Activated CD8-positive, alpha-beta memory T cell treated with anti-CD3 and anti-CD28 coated beads, Interleukin-2, amount 50 U/mL, for 24 hours (primary cell): ENCODE measurements around the gene DSCAM.

Experiments used
- DNase-seq: peaks from one replicate; pipeline ENCODE4 v3.0.0-alpha.2; 2020; ENCODE audit errors: extremely low read depth

Gene DSCAM

GRCh38 chr21:40179166-40179565 lies 667.8 kb downstream of the DSCAM start:
- no peak for DNase-seq

- no peak for DNase-seq
These were observed 668.2 kb downstream of the DSCAM start for GRCh38 chr21:40178726-40179125.

- no peak for DNase-seq
These were observed 669.0 kb downstream of the DSCAM start for GRCh38 chr21:40177979-40178378.

- no peak for DNase-seq
These were observed 670.2 kb downstream of the DSCAM start for GRCh38 chr21:40176724-40177123.

GRCh38 chr21:40173816-40174215 lies 673.1 kb downstream of the DSCAM start:
- DNase-seq = no peak

- DNase-seq = no peak
These were observed 677.0 kb downstream of the DSCAM start for GRCh38 chr21:40169971-40170370.

- DNase-seq = no peak
These were observed 680.6 kb downstream of the DSCAM start for GRCh38 chr21:40166291-40166843.

- no peak for DNase-seq
These were observed 681.2 kb downstream of the DSCAM start for GRCh38 chr21:40165773-40166070.

- no peak for DNase-seq
These were observed 681.8 kb downstream of the DSCAM start for GRCh38 chr21:40164905-40165772.

- no peak for DNase-seq
These were observed 684.9 kb downstream of the DSCAM start for GRCh38 chr21:40162075-40162474.

GRCh38 chr21:40160911-40161310 lies 686.0 kb downstream of the DSCAM start:
- DNase-seq = no peak

GRCh38 chr21:40158366-40158765 lies 688.6 kb downstream of the DSCAM start:
- DNase-seq = no peak

- no peak for DNase-seq
These were observed 691.4 kb downstream of the DSCAM start for GRCh38 chr21:40155563-40155962.

- no peak for DNase-seq
These were observed 693.6 kb downstream of the DSCAM start for GRCh38 chr21:40153351-40153750.

- no peak for DNase-seq
These were observed 694.5 kb downstream of the DSCAM start for GRCh38 chr21:40152476-40152875.

GRCh38 chr21:40151611-40152010 lies 695.3 kb downstream of the DSCAM start:
- no peak for DNase-seq

GRCh38 chr21:40146216-40146837 lies 700.6 kb downstream of the DSCAM start:
- no peak for DNase-seq

GRCh38 chr21:40143822-40144525 lies 703.0 kb downstream of the DSCAM start:
- peak; percentile 2 for DNase-seq

- DNase-seq = no peak
These were observed 705.3 kb downstream of the DSCAM start for GRCh38 chr21:40141621-40142020.

GRCh38 chr21:40140675-40141074 lies 706.3 kb downstream of the DSCAM start:
- DNase-seq = no peak

GRCh38 chr21:40139636-40140035 lies 707.3 kb downstream of the DSCAM start:
- DNase-seq = no peak

GRCh38 chr21:40136571-40136970 lies 710.4 kb downstream of the DSCAM start:
- DNase-seq = no peak
